Smooth muscle cell (in vitro differentiated cells): ENCODE measurements around the gene MAP4K4. TPM values are rescaled to one million over a fixed set of nuclear protein-coding genes. Genes with fewer than 3 reads are reported as not detected.

Experiments used
- DNase-seq: peaks from one replicate; lab custom pipeline; 2025; ENCODE audit not compliant: unreplicated experiment; lab: John Stamatoyannopoulos, UW
- H2AFZ ChIP-seq: fragments of 200-600 bp; sonication (generic); 2 replicates; pipeline ENCODE4 v1.6.0; 2016; ENCODE audit warnings: antibody characterized with exemption, low read depth, mild to moderate bottlenecking
- H3F3A ChIP-seq: fragments of 200-600 bp; sonication (generic); 2 replicates; pipeline ENCODE4 v1.6.0; 2017; ENCODE audit warnings: antibody characterized with exemption, low read depth
- H3K27ac ChIP-seq: fragments of 200-600 bp; sonication (generic); 2 replicates; pipeline ENCODE4 v1.5.1; 2016; ENCODE audit warnings: low read depth, mild to moderate bottlenecking
- H3K27me3 ChIP-seq: fragments of 200-600 bp; sonication (generic); 2 replicates; pipeline ENCODE4 v1.6.1; 2016; ENCODE audit warnings: low read depth, mild to moderate bottlenecking
- H3K36me3 ChIP-seq: fragments of 200-600 bp; sonication (generic); 2 replicates; pipeline ENCODE4 v1.5.1; 2016; ENCODE audit warnings: low read depth
- H3K4me1 ChIP-seq: fragments of 200-600 bp; sonication (generic); 2 replicates; pipeline ENCODE4 v1.5.1; 2016; ENCODE audit warnings: low read depth
- H3K4me2 ChIP-seq: fragments of 200-600 bp; sonication (generic); 2 replicates; pipeline ENCODE4 v1.6.0; 2016; ENCODE audit warnings: mild to moderate bottlenecking
- H3K4me3 ChIP-seq: fragments of 200-600 bp; sonication (generic); 2 replicates; pipeline ENCODE4 v1.5.1; 2016; ENCODE audit warnings: mild to moderate bottlenecking
- H3K79me2 ChIP-seq: fragments of 200-600 bp; sonication (generic); 2 replicates; pipeline ENCODE4 v1.6.0; 2016; ENCODE audit warnings: low read depth, mild to moderate bottlenecking
- H3K9ac ChIP-seq: fragments of 200-600 bp; sonication (generic); 2 replicates; pipeline ENCODE4 v1.6.0; 2016; ENCODE audit warnings: low read depth
- H3K9me3 ChIP-seq: fragments of 200-600 bp; sonication (generic); replicated peaks from 2 replicates; pipeline ENCODE4 v1.5.1; 2016; ENCODE audit warnings: low read depth
- H4K20me1 ChIP-seq: fragments of 200-600 bp; sonication (generic); 2 replicates; pipeline ENCODE4 v1.6.0; 2016; ENCODE audit warnings: low read depth
- whole genome bisulfite sequencing: methylation state at CpG from one replicate; pipeline ENCODE4 v1.1.7; 2016; ENCODE audit warnings: low lambda C conversion rate; 5-methylcytosine and 5-hydroxymethylcytosine counted together
- polyA plus RNA-seq: library from polyadenylated mRNA; unstranded; fragments of >200 nt; fragmentation: Nextera tagmentation; extraction: Ambion mirVana; gene quantifications from 2 replicates; pipeline ENCODE4 v1.2.1, GENCODE V29; 2016
- total RNA-seq: library from RNA; depleted of rRNA; stranded (reverse); fragments of >200 nt; gene quantifications from 2 replicates; pipeline ENCODE4 v1.2.3, GENCODE V29; 2014
- TF ChIP-seq, protein P1 (sequence below): fragments of 200-600 bp; sonication (generic); IDR thresholded peaks from 2 replicates; pipeline ENCODE4 v1.5.1; 2017; ENCODE audit warnings: borderline replicate concordance, mild to moderate bottlenecking, antibody characterized with exemption; ENCODE audit not compliant: insufficient read depth, poor library complexity, severe bottlenecking

MAP4K4 gene
- total and polyA plus RNA-seq, 2 experiments from 2014 or later: 68.9 to 107 TPM

DNA sequence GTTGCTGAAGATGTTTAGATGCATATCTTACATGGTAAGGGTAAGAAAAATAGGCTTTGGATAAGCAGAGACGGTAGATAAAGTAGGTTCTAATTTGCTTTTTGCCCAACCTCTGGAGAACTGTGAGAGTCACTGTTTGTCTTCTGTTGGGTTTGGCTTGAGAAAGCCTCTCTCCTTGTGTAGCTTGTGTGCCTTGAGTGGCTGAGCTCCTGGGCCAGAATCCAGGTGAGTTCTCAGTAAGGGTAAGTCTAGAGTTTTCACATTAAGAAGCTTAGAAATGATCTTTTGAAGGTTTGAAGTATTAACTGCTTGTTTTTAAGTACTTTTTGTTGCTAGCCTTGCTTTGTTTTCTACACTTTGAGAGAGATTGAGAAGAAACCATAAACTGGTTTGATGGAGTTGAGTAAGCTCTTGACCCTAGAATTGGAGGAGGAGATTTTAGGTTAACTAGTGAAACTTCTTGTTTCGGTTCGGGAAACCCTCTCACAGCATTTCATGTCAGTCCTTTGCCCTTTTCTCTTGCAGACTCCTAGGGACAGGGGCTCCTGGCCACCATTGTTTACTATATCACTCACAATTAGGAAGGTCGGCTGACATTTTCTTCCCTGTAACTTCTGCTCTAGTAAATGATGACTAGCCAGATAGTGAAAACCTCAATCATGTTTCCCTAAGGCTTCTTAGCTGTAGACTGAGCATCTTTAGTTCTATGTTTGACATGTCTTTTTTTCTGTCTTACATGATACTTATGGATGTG is 26.0 kb downstream of the MAP4K4 start:
- Histone ChIP-seq H3K9me3 (no peaks in the 10 kb centered on the region), H3K4me2 (no peak overlapping the region), H3K27ac (no peak overlapping the region), H3F3A (no peaks in the 10 kb centered on the region), H3K4me1 (peaks cover 7% of the 10 kb centered on the region), H4K20me1 (peaks cover 100% of the 10 kb centered on the region), H3K9ac (no peak overlapping the region), H3K36me3 (no peaks in the 10 kb centered on the region), H3K79me2 (peaks cover 100% of the 10 kb centered on the region), H3K27me3 (no peaks in the 10 kb centered on the region), H3K4me3 (no peak overlapping the region), H2AFZ (no peak overlapping the region)
- no peak for DNase-seq
- 80% methylated on average over 4 of the region's 4 CpGs for WGBS
- TF ChIP-seq, protein P1, sequence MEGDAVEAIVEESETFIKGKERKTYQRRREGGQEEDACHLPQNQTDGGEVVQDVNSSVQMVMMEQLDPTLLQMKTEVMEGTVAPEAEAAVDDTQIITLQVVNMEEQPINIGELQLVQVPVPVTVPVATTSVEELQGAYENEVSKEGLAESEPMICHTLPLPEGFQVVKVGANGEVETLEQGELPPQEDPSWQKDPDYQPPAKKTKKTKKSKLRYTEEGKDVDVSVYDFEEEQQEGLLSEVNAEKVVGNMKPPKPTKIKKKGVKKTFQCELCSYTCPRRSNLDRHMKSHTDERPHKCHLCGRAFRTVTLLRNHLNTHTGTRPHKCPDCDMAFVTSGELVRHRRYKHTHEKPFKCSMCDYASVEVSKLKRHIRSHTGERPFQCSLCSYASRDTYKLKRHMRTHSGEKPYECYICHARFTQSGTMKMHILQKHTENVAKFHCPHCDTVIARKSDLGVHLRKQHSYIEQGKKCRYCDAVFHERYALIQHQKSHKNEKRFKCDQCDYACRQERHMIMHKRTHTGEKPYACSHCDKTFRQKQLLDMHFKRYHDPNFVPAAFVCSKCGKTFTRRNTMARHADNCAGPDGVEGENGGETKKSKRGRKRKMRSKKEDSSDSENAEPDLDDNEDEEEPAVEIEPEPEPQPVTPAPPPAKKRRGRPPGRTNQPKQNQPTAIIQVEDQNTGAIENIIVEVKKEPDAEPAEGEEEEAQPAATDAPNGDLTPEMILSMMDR: no peak

DNA sequence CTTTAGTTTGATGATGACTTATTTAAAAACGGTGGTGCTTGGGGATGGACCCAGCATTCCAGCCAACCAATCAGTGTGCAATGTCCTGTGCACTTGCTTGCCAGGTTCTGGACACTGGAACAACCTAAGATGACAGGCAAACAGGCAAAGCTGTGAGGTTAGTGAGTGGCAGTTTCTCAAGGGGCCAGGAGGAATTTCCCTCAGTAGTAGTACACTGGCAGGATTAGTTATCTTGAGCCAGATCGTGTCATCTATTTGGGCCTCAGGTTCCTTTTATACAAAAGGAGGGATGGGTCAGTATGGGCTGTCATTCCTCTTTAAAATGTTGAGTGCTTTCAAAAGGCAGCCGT is 26.6 kb downstream of the MAP4K4 start:
- Histone ChIP-seq H3F3A (no peaks in the 10 kb centered on the region), H3K4me2 (no peak overlapping the region), H2AFZ (no peak overlapping the region), H3K36me3 (no peaks in the 10 kb centered on the region), H3K4me3 (no peak overlapping the region), H4K20me1 (peaks cover 100% of the 10 kb centered on the region), H3K4me1 (peaks cover 7% of the 10 kb centered on the region), H3K9ac (no peak overlapping the region), H3K27ac (no peak overlapping the region), H3K27me3 (no peaks in the 10 kb centered on the region), H3K79me2 (peaks cover 100% of the 10 kb centered on the region), H3K9me3 (no peaks in the 10 kb centered on the region)
- WGBS: 24% methylated on average over 3 of the region's 3 CpGs
- TF ChIP-seq, protein P1: no peak
- DNase-seq: no peak

DNA sequence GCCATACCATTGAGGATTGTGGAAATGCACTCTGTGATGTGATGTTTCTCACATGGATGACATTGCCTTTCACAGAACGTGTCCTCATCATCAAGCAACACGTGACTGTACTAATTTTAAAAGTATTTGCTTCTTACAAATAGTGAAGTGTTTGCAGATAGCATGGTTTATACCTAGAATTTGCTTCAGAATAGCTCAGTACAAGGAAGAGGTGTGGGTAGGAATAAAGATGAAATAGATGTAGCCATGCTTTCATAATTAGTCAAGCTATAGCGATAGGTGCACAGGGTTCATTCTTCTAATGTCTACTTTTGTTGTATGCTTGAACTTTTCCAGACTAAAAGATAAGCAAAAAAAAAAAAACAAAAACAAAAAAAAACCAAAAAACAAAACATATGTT is 27.5 kb downstream of the MAP4K4 start:
- TF ChIP-seq, protein P1: no peak
- Histone ChIP-seq H3K79me2 (peaks cover 100% of the 10 kb centered on the region), H3K4me2 (no peak overlapping the region), H3K36me3 (no peaks in the 10 kb centered on the region), H3K9ac (no peak overlapping the region), H3K4me3 (no peak overlapping the region), H3K27me3 (no peaks in the 10 kb centered on the region), H4K20me1 (peaks cover 100% of the 10 kb centered on the region), H3K4me1 (peaks cover 7% of the 10 kb centered on the region), H3K27ac (no peak overlapping the region), H2AFZ (no peak overlapping the region), H3F3A (no peaks in the 10 kb centered on the region), H3K9me3 (no peaks in the 10 kb centered on the region)
- WGBS: 94% methylated on average over 3 of the region's 3 CpGs
- no peak for DNase-seq
